Naive thymus-derived CD4-positive, alpha-beta T cell (primary cell): ENCODE measurements around the gene MAMSTR. TPM values are rescaled to one million over a fixed set of nuclear protein-coding genes. Genes with fewer than 3 reads are reported as not detected.
A peak's percentile ranks its signal among the peaks of the same experiment; 100 is the strongest.

ENCODE experiments used
- ATAC-seq: fragments of 150-1000 bp; cut with Tn5 transposase; 2 replicates; pipeline ENCODE4 v1.10.0; 2021; ENCODE audit warnings: mild to moderate bottlenecking, moderate library complexity
- CTCF ChIA-PET: fragments of 350-600 bp; sonication (Branson Sonifier 250); formaldehyde crosslinking; loops from one replicate; lab custom pipeline; 2021; ENCODE audit warnings: antibody characterized with exemption; lab: Charles Lee
- POLR2A ChIA-PET: fragments of 350-600 bp; sonication (Branson Sonifier 250); formaldehyde crosslinking; loops from one replicate; lab custom pipeline; 2021; ENCODE audit warnings: antibody characterized with exemption, inconsistent platforms; lab: Charles Lee
- DNase-seq, 9 donors: peaks; one replicate each; pipeline versions ENCODE4 v3.0.0 to v3.0.0-alpha.2; 2020 to 2022; ENCODE audit warnings: mixed read lengths in 1 of 9
- H3K27ac ChIP-seq: one replicate; pipeline ENCODE4 v1.7.0; 2013; ENCODE audit warnings: mild to moderate bottlenecking, low read depth, low read length, moderate library complexity
- H3K27me3 ChIP-seq, 2 donors: one replicate each; pipeline ENCODE4 v1.7.0; 2013; ENCODE audit warnings: low read length in 2 of 2, mild to moderate bottlenecking in 2 of 2, moderate library complexity in 2 of 2; ENCODE audit not compliant: control insufficient read depth in 2 of 2, insufficient read depth in 2 of 2
- H3K36me3 ChIP-seq, 3 experiments: 1 replicate in 2 of 3; 2 replicates in 1 of 3; pipeline ENCODE4 v1.7.0; 2013; ENCODE audit warnings: low read length in 3 of 3, mild to moderate bottlenecking in 3 of 3, moderate library complexity in 1 of 3; ENCODE audit not compliant: insufficient read depth in 3 of 3, control insufficient read depth in 2 of 3
- H3K4me1 ChIP-seq, 2 donors: one replicate each; pipeline ENCODE4 v1.7.0; 2013; ENCODE audit warnings: low read length in 2 of 2, mild to moderate bottlenecking in 2 of 2, moderate library complexity in 1 of 2; ENCODE audit not compliant: control insufficient read depth in 2 of 2, insufficient read depth in 2 of 2
- H3K4me3 ChIP-seq: 2 replicates; pipeline ENCODE4 v1.7.0; 2013; ENCODE audit warnings: mild to moderate bottlenecking, low read length
- H3K9me3 ChIP-seq, 3 experiments: 1 replicate in 2 of 3; 2 replicates in 1 of 3; pipeline ENCODE4 v1.7.0; 2013; ENCODE audit warnings: low read length in 3 of 3; ENCODE audit not compliant: control insufficient read depth in 2 of 3
- H3K27ac Mint-ChIP-seq, 9 donors: one replicate each; pipeline ENCODE4 v1.8.0; 2020 to 2022; ENCODE audit warnings: mixed read lengths in 9 of 9, mild to moderate bottlenecking in 8 of 9, moderate library complexity in 5 of 9, inconsistent platforms in 2 of 9
- H3K27me3 Mint-ChIP-seq, 5 donors: one replicate each; pipeline ENCODE4 v1.8.0; 2021 to 2022; ENCODE audit warnings: mixed read lengths in 5 of 5, mild to moderate bottlenecking in 1 of 5
- H3K36me3 Mint-ChIP-seq, 5 donors: one replicate each; pipeline ENCODE4 v1.8.0; 2020 to 2022; ENCODE audit warnings: mixed read lengths in 5 of 5, mild to moderate bottlenecking in 3 of 5, inconsistent platforms in 1 of 5
- H3K4me1 Mint-ChIP-seq, 7 donors: one replicate each; pipeline ENCODE4 v1.8.0; 2020 to 2022; ENCODE audit warnings: mixed read lengths in 7 of 7, mild to moderate bottlenecking in 3 of 7, inconsistent platforms in 1 of 7
- H3K4me3 Mint-ChIP-seq, 10 donors: one replicate each; pipeline ENCODE4 v1.8.0; 2020 to 2022; ENCODE audit warnings: mild to moderate bottlenecking in 10 of 10, mixed read lengths in 10 of 10, moderate library complexity in 6 of 10, inconsistent platforms in 2 of 10
- H3K9me3 Mint-ChIP-seq, 11 donors: one replicate each; pipeline ENCODE4 v1.8.0; 2020 to 2022; ENCODE audit warnings: mixed read lengths in 11 of 11, mild to moderate bottlenecking in 4 of 11, inconsistent platforms in 1 of 11, moderate library complexity in 1 of 11
- intact Hi-C, 2 donors: fragments of 100-400 bp; cut with micrococcal nuclease; formaldehyde crosslinking; loops; one replicate each; pipeline ENCODE4 v1.15.1; 2023
- polyA plus RNA-seq, 2 donors: library from polyadenylated mRNA; unstranded; fragments of 300-500 nt; fragmentation: Illumina TruSeq; gene quantifications; one replicate each; pipeline ENCODE4 v1.2.3, GENCODE V29; 2021
- total RNA-seq, 6 experiments: library from RNA in 5 of 6; stranded (reverse) in 5 of 6; gene quantifications; 1 replicate in 5 of 6; 2 replicates in 1 of 6; pipeline ENCODE4 v1.2.3 and lab custom pipeline; 2021 to 2026

The MAMSTR gene
- total and polyA plus RNA-seq, 7 experiments from 2014 or later, result 0.25 to 2.1 (median 0.87) TPM

GRCh38 chr19:48734625-48735024 lies 15.1 kb upstream of the MAMSTR start:
- intact Hi-C loops, result loop anchor here (5.0 kb wide), 3 partner anchors 37 to 242 kb away; partner anchors contain the start of gene FUT2 (in 1 of the 2)
- H3K4me3 ChIP-seq, result no peak overlapping the region
- peaks cover 0 to 6% (median 0%) of the 10 kb centered on the region in 11 donors for H3K9me3 Mint-ChIP-seq
- POLR2A ChIA-PET, result no interaction called here
- no peaks in the 10 kb centered on the region for H3K36me3 ChIP-seq
- peaks cover 0 to 5% (median 4%) of the 10 kb centered on the region in 7 donors for H3K4me1 Mint-ChIP-seq
- H3K36me3 Mint-ChIP-seq, result peaks cover 0 to 7% (median 5%) of the 10 kb centered on the region in 5 donors
- H3K4me3 Mint-ChIP-seq, result no peak overlapping the region
- no peaks in the 10 kb centered on the region for H3K27me3 ChIP-seq
- H3K27ac Mint-ChIP-seq, result no peak overlapping the region
- DNase-seq (no peak), ATAC-seq (no peak)
- no peak overlapping the region for H3K27ac ChIP-seq
- H3K4me1 ChIP-seq, result peaks cover under 1 to 6% of the 10 kb centered on the region in 2 donors
- CTCF ChIA-PET, result interaction anchor here (0.6 kb wide), 1 partner anchor 905 kb away, joined by 4 read pairs; the partner anchor contains the start of gene RRAS
- no peaks in the 10 kb centered on the region for H3K9me3 ChIP-seq
- peaks cover 0 to 9% (median 3%) of the 10 kb centered on the region in 5 donors for H3K27me3 Mint-ChIP-seq

- POLR2A ChIA-PET, result no interaction called here
- no peaks in the 10 kb centered on the region for H3K27me3 ChIP-seq
- Mint-ChIP-seq H3K27me3 (peaks cover 0 to 9% (median 0%) of the 10 kb centered on the region in 5 donors), H3K27ac (peak overlapping the region in 1 of 9 donors; percentile 7), H3K36me3 (peaks cover 3 to 15% (median 9%) of the 10 kb centered on the region in 5 donors), H3K4me1 (peaks cover 5 to 12% (median 9%) of the 10 kb centered on the region in 7 donors), H3K9me3 (peaks cover 0 to 13% (median 3%) of the 10 kb centered on the region in 11 donors), H3K4me3 (no peak overlapping the region)
- peaks cover 0 to 6% of the 10 kb centered on the region in 2 donors for H3K4me1 ChIP-seq
- ATAC-seq, result no peak
- H3K9me3 ChIP-seq, result peaks cover 0 to 8% (median 0%) of the 10 kb centered on the region in 3 experiments
- no peaks in the 10 kb centered on the region for H3K36me3 ChIP-seq
- no peak overlapping the region for H3K27ac ChIP-seq
- H3K4me3 ChIP-seq, result no peak overlapping the region
- CTCF ChIA-PET, result no interaction called here
- DNase-seq, result no peak
- intact Hi-C loops, result no loop called here
These were observed 11.9 kb upstream of the MAMSTR start for GRCh38 chr19:48731452-48731851.

GRCh38 chr19:48728911-48729664 lies 9.6 kb upstream of the MAMSTR start:
- Mint-ChIP-seq H3K27me3 (peaks cover 0 to 9% (median 0%) of the 10 kb centered on the region in 5 donors), H3K27ac (no peak overlapping the region), H3K4me1 (peaks cover 19 to 28% (median 26%) of the 10 kb centered on the region in 7 donors), H3K4me3 (no peak overlapping the region), H3K9me3 (peaks cover 0 to 25% (median 15%) of the 10 kb centered on the region in 11 donors), H3K36me3 (peaks cover 9 to 29% (median 21%) of the 10 kb centered on the region in 5 donors)
- Histone ChIP-seq H3K4me1 (peaks cover 0 to 19% of the 10 kb centered on the region in 2 donors), H3K27ac (no peak overlapping the region), H3K4me3 (no peak overlapping the region), H3K9me3 (peaks cover 0 to 10% (median 0%) of the 10 kb centered on the region in 3 experiments), H3K36me3 (no peaks in the 10 kb centered on the region), H3K27me3 (no peaks in the 10 kb centered on the region)
- CTCF ChIA-PET, result no interaction called here
- POLR2A ChIA-PET, result no interaction called here
- no peak for DNase-seq
- no peak for ATAC-seq
- intact Hi-C loops, result loop anchor here in 1 of 2 donors (10.0 kb wide), 1 partner anchor 1146 kb away; the partner anchor contains the start of genes AKT1S1 and TBC1D17

GRCh38 chr19:48726556-48726955 lies 7.0 kb upstream of the MAMSTR start:
- DNase-seq (peak in 6 of 9 donors; percentile 44 to 74 (median 64)), ATAC-seq (peak; percentile 77)
- H3K9me3 ChIP-seq, result peaks cover 0 to 10% (median 0%) of the 10 kb centered on the region in 3 experiments
- H3K36me3 Mint-ChIP-seq, result peaks cover 9 to 28% (median 19%) of the 10 kb centered on the region in 5 donors
- H3K4me1 ChIP-seq, result peaks cover 0 to 23% of the 10 kb centered on the region in 2 donors
- H3K27ac Mint-ChIP-seq, result peak overlapping the region; percentile 67 to 97 (median 88)
- no peaks in the 10 kb centered on the region for H3K27me3 ChIP-seq
- peaks cover 0 to 24% (median 15%) of the 10 kb centered on the region in 11 donors for H3K9me3 Mint-ChIP-seq
- intact Hi-C loops, result loop anchor here in 1 of 2 donors (10.0 kb wide), 1 partner anchor 1148 kb away; the partner anchor contains the start of genes AKT1S1 and TBC1D17
- POLR2A ChIA-PET, result interaction anchor here (1.2 to 3.3 kb wide), 3 partner anchors 10 to 13 kb away, joined by 4 to 21 read pairs (median 9); no protein-coding TSS in a partner anchor
- H3K27me3 Mint-ChIP-seq, result peaks cover 0 to 4% (median 0%) of the 10 kb centered on the region in 5 donors
- H3K27ac ChIP-seq, result no peak overlapping the region
- H3K36me3 ChIP-seq, result no peaks in the 10 kb centered on the region
- H3K4me3 ChIP-seq, result no peak overlapping the region
- peak overlapping the region in 8 of 10 donors; percentile 19 to 66 (median 52) for H3K4me3 Mint-ChIP-seq
- CTCF ChIA-PET, result no interaction called here
- peaks cover 21 to 35% (median 26%) of the 10 kb centered on the region in 7 donors for H3K4me1 Mint-ChIP-seq

GRCh38 chr19:48724796-48725753 lies 5.5 kb upstream of the MAMSTR start:
- Mint-ChIP-seq H3K9me3 (peaks cover 0 to 20% (median 15%) of the 10 kb centered on the region in 11 donors), H3K36me3 (peaks cover 9 to 21% (median 15%) of the 10 kb centered on the region in 5 donors), H3K4me3 (peak overlapping the region; percentile 52 to 85 (median 70)), H3K4me1 (peaks cover 28 to 45% (median 37%) of the 10 kb centered on the region in 7 donors), H3K27ac (peak overlapping the region; percentile 91 to 97 (median 93)), H3K27me3 (no peaks in the 10 kb centered on the region)
- Histone ChIP-seq H3K4me1 (peaks cover 5 to 27% of the 10 kb centered on the region in 2 donors), H3K27me3 (no peaks in the 10 kb centered on the region), H3K4me3 (no peak overlapping the region), H3K36me3 (no peaks in the 10 kb centered on the region), H3K27ac (peak overlapping the region; percentile 39), H3K9me3 (peaks cover 0 to 10% (median 0%) of the 10 kb centered on the region in 3 experiments)
- peak; percentile 61 for ATAC-seq
- ChIA-PET CTCF (interaction anchor here (1.4 kb wide), 1 partner anchor 268 kb away, joined by 3 read pairs; the partner anchor contains the start of genes GYS1 and RUVBL2), POLR2A (interaction anchor here (0.6 to 3.3 kb wide), 14 partner anchors 10 to 388 kb away, joined by 3 to 21 read pairs (median 4); partner anchors contain the start of genes BAX, CA11, GYS1 and IZUMO1)
- intact Hi-C loops, result loop anchor here (1.0 to 10.0 kb wide), 5 partner anchors 11 to 1150 kb away; partner anchors contain the start of genes AKT1S1 (in 1 of the 2), HSD17B14 (in 1 of the 2) and TBC1D17 (in 1 of the 2)
- DNase-seq, result peak in 7 of 9 donors; percentile 60 to 78 (median 72)
